Right lung (tissue), 10 donors: Measurements from ENCODE around the gene RGS6. TPM values are rescaled to one million over a fixed set of nuclear protein-coding genes. Genes with fewer than 3 reads are reported as not detected.
"Not testable (repeated sequence)": the region's sequence is repeated elsewhere in the genome, so short reads cannot be mapped to it uniquely, and the experiment has no call there.

ENCODE experiments used
- DNase-seq, 2 donors: peaks; one replicate each; pipeline ENCODE4 v3.0.0-alpha.2; 2013
- long read RNA-seq, 8 donors: transcript quantifications; one replicate each; lab custom pipeline, GENCODE V29; 2026
- polyA plus RNA-seq, 5 donors: library from polyadenylated mRNA; unstranded; fragments of 120-200 nt; gene quantifications; one replicate each; pipeline versions ENCODE4 v1.2.1 to v1.2.3, GENCODE V29; 2013; ENCODE audit warnings: inconsistent platforms in 1 of 5, low replicate concordance in 1 of 5; ENCODE audit not compliant: insufficient read length in 5 of 5, insufficient read depth in 1 of 5

Gene RGS6
- polyA plus RNA-seq, result 1 to 10 TPM; 2.8 to 3.1 (median 2.9) TPM
- long read RNA-seq, donor 1, result 0 reads
- long read RNA-seq, donor 2, result 0 reads
- long read RNA-seq, donor 3, full-length matches to known transcripts, result 1 of 1 reads
- long read RNA-seq, donor 3, partial matches to known transcripts, result 0 of 1 reads
- long read RNA-seq, donor 3, other reads (novel, unspliced or antisense), result 0 of 1 reads
- long read RNA-seq, donor 4, result 0 reads
- long read RNA-seq, donor 5, full-length matches to known transcripts, result 1 of 1 reads
- long read RNA-seq, donor 5, partial matches to known transcripts, result 0 of 1 reads
- long read RNA-seq, donor 5, other reads (novel, unspliced or antisense), result 0 of 1 reads
- long read RNA-seq, donor 6, result 0 reads
- long read RNA-seq, donor 7, result 0 reads
- long read RNA-seq, donor 8, result 0 reads

GRCh38 chr14:71932229-71932981 lies at the start of gene RGS6:
Gene RGS6 (plus strand): TSS chr14:71932429.
- peak; percentile 38 to 39 for DNase-seq

- no peak for DNase-seq
Observed at GRCh38 chr14:71883094-71883493, 49.1 kb upstream of the RGS6 start.

GRCh38 chr14:71885301-71885700 lies 46.9 kb upstream of the RGS6 start:
- DNase-seq, result no peak

GRCh38 chr14:71887802-71888201 lies 44.4 kb upstream of the RGS6 start:
- not testable (repeated sequence) for DNase-seq

GRCh38 chr14:71890541-71890940 lies 41.7 kb upstream of the RGS6 start:
- DNase-seq, result no peak

GRCh38 chr14:71891185-71891584 lies 41.0 kb upstream of the RGS6 start:
- DNase-seq, result no peak

- no peak for DNase-seq
Observed at GRCh38 chr14:71891970-71892369, 40.3 kb upstream of the RGS6 start.

GRCh38 chr14:71905031-71905430 lies 27.2 kb upstream of the RGS6 start:
- DNase-seq, result no peak

GRCh38 chr14:71905860-71906259 lies 26.4 kb upstream of the RGS6 start:
- no peak for DNase-seq

- no peak for DNase-seq
Observed at GRCh38 chr14:71907793-71908515, 24.3 kb upstream of the RGS6 start.

GRCh38 chr14:71911669-71912068 lies 20.6 kb upstream of the RGS6 start:
- DNase-seq, result no peak

GRCh38 chr14:71913342-71913741 lies 18.9 kb upstream of the RGS6 start:
- DNase-seq, result no peak

- DNase-seq, result no peak
Observed at GRCh38 chr14:71918955-71919354, 13.3 kb upstream of the RGS6 start.

- DNase-seq, result no peak
Observed at GRCh38 chr14:71923513-71923912, 8.7 kb upstream of the RGS6 start.

- DNase-seq, result peak in 1 of 2 donors; percentile 7
Observed at GRCh38 chr14:71931492-71932228, 569 bp upstream of the RGS6 start.

GRCh38 chr14:71933001-71933587 lies 865 bp downstream of the RGS6 start:
- peak; percentile 2 to 11 for DNase-seq

- not testable (repeated sequence) for DNase-seq
Observed at GRCh38 chr14:71938273-71938672, 6.0 kb downstream of the RGS6 start.

- not testable (repeated sequence) for DNase-seq
Observed at GRCh38 chr14:71939344-71939743, 7.1 kb downstream of the RGS6 start.

GRCh38 chr14:71940500-71940899 lies 8.3 kb downstream of the RGS6 start:
- DNase-seq, result not testable (repeated sequence)

GRCh38 chr14:71941616-71942015 lies 9.4 kb downstream of the RGS6 start:
- DNase-seq, result not testable (repeated sequence)
